Spleen (tissue), 7 donors: ENCODE results near the gene NAA30.

Source experiments
- CTCF ChIP-seq, 11 experiments: fragments of 200-600 bp in 7 of 11; fragments of 450-650 bp in 4 of 11; sonication (generic) in 4 of 11; IDR thresholded peaks in 8 of 11; conservative IDR thresholded peaks in 3 of 11; 1 replicate in 7 of 11; 2 replicates in 4 of 11; pipeline versions ENCODE4 v1.4.0 to v1.8.0; 2016 to 2021; ENCODE audit warnings: antibody characterized with exemption in 11 of 11, inconsistent platforms in 4 of 11, mild to moderate bottlenecking in 1 of 11
- POLR2A ChIP-seq, 3 donors: fragments of 450-650 bp; IDR thresholded peaks; one replicate each; pipeline ENCODE4 v1.5.1; 2017; ENCODE audit warnings: antibody characterized with exemption in 3 of 3, mild to moderate bottlenecking in 1 of 3
- POLR2AphosphoS5 ChIP-seq, 3 donors: sonication (generic); formaldehyde crosslinking; IDR thresholded peaks; one replicate each; pipeline ENCODE4 v1.5.1; 2017; ENCODE audit warnings: antibody characterized with exemption in 3 of 3
- donor health status: DM: no; HTN: no; CAD: no; lungs with moderate emphysema.
- donor health status: DM: no; HTN: no; CAD: no.
- donor health status: DM: no; HTN: no; CAD: no.

GRCh38 chr14:57408634-57409033 is 18.2 kb downstream of the NAA30 start:
- TF ChIP-seq CTCF (IDR thresholded peaks at IDR 0.05 in 8 of 11, conservative IDR thresholded peaks at IDR 0.05 in 3 of 11) = no peak
- TF ChIP-seq POLR2A (IDR thresholded peaks at IDR 0.05) = no peak
- TF ChIP-seq POLR2AphosphoS5 (IDR thresholded peaks at IDR 0.05) = no peak
